HS-27A (cell line): ENCODE measurements around the gene NCLN.
"Not testable (repeated sequence)": the region's sequence is repeated elsewhere in the genome, so short reads cannot be mapped to it uniquely, and the experiment has no call there.

ENCODE experiments used
- DNase-seq: peaks from one replicate; pipeline ENCODE4 v3.0.0-alpha.2; 2012; ENCODE audit warnings: low read depth, missing footprints

Gene NCLN

DNA sequence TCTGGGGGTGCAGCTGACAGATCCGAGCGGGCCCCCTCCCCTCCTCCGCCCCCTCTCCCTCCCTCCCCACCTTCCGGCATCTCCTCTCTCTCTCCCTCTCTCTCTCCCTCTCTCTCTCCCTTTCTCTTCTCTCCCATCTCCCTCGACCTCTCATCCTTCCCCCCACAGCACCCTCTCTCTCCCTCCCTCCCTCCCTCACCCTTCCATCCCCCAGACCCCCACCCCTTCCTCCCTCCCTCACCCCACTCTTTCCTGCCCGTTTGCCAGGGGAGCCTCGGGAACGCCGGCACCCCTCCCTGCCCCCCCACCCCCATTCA, 39.4 kb downstream of the NCLN start:
- DNase-seq, result no peak

DNA sequence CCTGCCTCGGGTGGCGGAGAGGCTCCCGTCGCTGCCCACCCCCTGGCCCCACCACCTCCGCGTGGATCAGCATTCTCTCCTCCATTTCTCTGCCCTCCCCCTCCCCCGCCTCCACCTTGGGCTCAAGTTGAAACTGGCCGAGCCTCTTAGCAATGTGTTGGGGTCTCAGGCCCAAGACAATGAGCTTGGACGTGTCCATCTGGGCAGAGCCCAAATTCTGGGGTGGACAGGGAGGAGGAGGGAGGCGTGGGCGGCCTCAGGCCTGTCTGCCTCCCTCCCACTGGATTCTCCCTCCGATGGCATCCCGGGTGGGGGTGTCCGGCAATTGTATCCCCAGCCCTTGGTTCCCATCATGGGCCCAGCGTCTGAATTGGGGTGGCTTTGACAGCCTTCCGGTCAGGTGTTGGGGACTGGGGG, 40.0 kb downstream of the NCLN start:
- DNase-seq, result no peak

DNA sequence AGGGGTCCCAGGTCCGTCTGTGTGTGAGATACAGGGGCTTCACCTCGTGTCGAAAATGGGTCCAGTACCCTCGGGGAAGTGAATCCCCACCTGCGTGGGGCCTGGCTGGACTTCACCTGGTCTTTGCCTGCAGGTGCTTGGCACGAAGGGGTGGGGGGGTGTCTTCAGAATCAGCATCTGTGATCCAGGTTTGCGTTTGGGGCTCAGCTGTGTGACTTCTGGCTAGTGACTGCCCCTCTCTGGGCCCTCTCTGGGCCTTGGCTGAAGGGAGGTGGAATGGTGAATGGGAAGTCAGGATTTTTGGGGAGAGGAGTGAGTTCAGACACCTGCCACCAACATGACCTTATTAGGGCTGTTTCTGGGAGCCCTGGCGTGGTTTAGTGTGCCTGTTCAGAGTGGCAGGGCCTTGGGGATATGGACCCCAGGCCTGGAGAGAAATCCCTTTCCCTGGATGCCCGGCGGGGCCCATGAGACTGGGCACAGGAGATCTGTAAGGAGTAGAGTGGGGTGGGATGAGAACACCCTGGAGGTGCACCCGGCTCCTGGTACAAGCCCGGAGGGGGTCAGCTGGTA, 41.4 kb downstream of the NCLN start:
- no peak for DNase-seq

DNA sequence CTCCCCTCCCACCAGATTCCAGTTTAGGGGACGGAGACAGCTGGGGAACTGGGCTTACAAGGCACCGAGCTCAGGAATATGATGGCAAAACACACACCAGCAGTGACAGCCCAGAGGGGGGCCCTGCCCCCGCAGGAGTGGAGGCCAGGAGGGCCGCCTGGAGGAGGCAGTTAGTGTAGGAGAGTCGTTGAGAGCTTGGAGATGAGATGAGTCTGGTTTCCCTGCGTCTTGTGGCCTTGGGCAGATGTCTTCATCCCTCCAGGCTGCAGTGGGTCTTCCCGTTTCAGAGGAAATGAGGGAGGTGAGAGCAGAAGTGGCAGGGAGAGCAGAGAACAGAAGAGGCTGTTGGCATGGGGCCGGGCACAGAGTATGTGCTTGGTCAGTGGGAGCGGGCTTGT, 43.6 kb downstream of the NCLN start:
- DNase-seq, result no peak

DNA sequence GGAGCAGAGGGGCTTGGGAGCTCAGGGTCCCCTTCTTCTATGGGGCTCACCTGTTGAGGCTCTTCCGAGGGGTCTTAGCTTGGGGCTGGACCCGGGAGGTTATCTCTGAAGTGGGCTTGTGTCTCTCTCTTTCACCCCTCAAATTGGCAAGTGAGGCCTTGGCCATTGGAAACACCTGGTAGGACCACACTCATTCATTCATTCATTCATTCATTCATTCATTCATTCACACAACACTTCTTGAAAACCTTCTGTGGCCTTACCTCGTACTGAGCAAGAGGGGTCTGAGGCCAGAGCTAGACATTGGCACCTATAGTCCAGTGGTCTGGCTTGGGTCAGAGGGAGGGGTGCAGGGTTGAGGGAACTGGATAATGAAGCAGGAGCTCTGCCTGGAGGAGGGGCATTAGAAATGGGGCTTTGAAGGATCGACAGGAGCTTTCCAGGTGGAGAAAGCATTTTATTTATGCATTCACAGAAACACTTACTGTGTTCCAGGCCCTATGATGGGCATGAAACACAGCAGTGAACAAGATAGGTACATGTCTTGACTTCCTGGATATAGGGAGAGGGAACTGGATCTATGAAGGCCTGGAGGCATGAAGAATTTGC, 44.3 kb downstream of the NCLN start:
- no peak for DNase-seq

DNA sequence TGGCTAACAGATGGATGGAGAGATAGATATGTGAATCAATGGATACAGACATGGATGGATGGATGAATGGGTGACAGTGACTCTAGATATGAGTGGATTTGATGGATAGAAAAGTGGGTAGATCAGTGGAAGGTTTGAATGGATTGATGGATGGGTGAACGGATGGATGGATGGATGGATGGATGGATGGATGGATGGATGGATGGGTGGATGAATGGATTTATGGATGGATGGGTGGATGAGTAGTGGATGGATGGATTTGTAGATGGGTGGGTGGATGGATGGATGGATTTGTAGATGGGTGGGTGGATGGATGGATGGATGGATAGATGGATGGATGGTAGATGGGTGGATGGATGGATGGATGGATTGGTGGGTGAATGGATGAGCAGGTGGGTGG, 45.6 kb downstream of the NCLN start:
- no peak for DNase-seq

DNA sequence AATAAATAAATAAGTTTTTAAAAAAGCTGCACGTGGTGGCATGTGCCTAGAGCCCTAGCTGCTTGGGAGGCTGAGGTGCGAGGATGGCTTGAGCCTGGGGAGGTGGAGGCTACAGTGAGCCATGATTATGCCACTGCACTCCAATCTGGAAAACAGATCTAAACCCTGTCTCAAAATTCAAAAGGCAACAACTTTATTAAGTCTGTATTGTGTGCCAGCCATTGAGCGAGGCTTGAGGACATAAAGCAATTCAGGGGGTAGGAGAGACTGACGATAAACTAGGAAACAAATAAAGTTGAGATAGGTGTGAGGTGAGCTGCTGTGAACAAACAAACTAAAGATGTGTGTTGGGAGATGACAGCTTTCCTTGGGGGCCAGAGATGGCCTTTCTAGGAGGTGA, 47.4 kb downstream of the NCLN start:
- no peak for DNase-seq

DNA sequence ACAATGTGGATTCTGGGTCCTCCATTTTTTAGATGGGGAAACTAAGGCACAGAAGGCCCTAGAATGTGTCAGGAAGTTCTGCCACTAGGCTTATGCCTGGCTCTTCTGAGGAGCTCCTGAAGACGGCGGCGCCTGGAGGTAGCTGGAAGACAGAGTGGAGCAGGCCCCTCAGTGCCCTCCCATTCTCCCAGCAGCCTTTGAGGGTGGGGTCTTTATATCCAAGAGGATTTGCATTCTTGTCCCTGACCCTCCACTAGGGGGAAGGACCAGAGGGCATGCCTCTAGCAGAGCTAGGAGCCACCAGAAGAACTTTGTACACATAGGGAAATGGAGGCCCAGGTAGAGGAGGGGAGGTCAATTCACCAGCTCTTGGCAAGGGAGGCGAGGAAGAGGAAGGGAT, 48.1 kb downstream of the NCLN start:
- no peak for DNase-seq

DNA sequence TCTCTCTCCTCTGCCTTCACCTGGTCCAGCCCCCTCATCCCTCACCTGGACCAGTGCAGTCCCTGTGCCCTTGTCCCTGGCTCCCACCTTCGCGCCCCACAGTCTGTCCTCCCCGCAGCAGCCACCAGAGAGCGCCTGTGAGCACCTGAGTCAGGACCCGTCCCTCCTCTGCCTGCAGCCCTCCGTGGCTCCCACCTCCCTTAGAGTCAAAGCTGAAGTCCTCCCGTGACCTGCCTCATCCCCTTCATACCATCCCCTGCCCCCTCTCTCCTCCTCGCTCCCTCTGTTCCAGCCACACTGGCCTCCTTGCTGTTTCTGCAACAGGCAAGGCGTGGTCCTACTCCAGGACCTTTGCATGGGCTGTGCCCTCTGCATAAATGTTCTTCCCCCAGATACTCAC, 49.1 kb downstream of the NCLN start:
- no peak for DNase-seq

DNA sequence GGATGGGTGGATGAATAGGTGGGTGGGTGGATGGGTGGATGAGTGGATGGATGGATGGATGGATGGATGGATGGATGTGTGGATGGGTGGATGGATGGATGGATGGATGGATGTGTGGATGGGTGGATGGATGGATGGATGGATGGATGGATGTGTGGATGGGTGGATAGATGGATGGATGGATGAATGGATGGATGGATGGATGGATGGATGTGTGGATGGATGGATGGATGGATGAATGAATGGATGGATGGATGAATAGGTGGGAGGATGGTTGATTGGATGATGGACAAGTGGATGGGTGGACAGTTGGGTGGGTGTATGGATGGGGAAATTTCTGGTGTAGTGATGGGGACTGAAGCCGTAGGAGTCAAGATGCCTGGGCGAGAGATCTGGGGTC, 49.9 kb downstream of the NCLN start:
- DNase-seq, result not testable (repeated sequence)

DNA sequence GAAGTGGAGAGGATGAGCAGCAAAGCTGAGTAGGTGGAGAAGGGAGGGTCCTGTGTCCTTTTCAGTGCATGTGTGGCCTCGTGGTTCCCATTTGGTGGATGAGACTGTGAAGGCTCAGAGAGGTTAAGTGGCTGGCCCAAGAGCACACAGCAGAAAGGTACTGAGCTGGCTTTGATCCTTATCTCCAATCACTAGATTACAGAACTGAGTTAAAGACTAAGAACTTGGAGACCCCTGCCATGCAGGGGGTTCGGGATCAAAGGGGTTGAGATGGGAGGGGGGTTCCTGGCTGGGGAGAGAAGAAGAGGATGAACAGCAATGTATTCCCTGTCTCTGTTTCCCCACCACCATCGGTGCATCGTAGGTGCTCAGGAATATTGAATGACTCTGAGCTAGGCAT, 50.5 kb downstream of the NCLN start:
- DNase-seq, result no peak

DNA sequence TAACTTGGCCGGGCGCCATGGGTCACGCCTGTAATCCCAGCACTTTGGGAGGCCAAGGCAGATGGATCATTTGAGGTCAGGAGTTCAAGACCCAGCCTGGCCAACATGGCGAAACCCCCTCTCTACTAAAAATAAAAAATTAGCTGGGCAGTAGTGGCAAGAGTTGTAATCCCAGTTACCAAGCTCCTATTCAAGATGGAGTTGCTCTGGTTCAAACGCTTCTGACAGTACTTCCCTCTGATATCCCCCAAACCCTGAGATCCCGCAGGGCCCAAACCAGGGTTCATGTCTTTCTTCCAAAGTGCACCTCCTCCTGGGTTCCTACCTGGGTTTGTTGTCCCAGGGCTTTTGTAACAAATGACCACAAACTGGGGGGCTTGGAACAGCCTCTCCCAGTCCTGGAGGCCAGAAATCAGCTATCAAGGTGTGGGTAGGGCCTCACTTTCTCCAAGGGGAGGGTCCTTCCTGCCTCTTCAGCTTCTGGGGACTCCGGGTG, 52.4 kb downstream of the NCLN start:
- no peak for DNase-seq

DNA sequence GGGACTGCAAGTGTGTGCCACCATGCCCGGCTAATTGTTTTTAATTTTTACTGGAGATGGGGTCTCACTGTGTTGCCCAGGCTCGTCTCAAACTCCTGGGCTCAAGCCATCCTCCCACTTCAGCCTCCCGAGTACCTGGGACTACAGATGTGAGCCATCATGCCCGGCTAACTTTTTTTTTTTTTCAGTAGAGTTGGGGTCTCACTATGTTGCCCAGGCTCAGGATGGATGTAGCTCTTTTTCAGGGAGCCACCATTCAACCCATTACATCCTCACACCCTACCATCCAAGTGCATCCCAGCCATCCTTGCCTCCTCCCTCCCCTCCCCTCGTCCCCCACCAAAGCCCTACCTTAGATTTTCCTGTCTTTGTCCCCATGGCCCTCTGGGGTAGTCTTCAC, 53.6 kb downstream of the NCLN start:
- DNase-seq, result no peak

DNA sequence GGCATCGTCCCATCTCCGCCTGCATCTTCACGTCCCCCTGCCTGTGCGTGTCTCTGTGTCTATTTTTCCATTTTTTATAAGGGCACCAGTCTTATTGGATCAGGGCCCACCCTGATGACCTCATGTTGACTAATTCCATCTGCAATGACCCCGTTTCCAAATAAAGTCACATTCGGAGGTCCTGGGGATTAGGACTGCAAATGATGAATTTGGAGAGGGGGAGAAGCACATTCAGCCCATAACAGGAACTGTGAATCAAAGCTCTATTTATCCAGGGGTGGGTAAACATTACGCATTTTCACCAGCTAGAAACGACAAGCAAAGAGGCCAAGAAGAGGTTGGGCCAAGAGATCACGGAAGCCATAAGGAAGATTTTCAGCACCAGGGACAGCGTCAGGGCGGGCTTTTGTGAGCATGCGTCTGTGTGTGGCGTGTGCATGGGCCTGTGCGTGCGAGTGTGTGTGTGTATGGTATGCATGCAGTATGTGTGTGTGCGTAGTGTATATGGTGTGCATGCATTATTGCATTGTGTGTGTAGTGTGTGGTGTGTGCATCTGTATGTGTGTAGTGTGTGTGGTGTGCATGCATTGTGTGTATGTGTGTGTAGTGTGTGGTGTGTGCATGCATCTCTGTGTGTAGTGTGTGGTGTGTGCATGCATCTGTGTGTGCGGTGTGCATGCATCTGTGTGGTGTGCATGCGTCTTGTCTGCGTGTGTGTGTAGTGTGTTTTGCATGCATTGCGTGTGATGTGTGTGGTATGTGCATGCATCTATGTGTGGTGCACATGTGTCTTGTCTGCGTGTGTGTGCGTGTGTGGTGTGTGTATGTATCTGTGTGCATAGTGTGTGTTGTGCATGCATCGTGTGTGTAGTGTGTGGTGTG, 58.3 kb downstream of the NCLN start:
- no peak for DNase-seq

DNA sequence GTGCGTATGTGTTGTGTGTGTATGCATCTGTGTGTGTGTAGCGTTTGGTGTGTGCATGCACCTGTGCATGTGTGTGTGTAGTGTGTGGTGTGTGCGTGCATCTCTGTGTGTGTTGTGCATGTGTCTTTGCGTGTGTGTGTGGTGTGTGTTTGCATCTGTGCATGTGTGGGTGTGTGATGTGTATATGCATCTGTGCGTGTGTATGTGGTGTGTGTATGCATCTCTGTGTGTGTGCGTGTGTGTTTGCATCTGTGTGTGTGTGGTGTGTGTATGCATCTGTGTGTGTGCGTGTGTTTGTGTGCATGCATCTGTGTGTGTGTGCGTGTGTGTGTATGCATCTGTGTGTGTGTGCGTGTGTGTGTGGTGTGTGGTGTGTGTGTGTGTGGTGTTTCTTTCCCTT, 59.3 kb downstream of the NCLN start:
- DNase-seq, result no peak

DNA sequence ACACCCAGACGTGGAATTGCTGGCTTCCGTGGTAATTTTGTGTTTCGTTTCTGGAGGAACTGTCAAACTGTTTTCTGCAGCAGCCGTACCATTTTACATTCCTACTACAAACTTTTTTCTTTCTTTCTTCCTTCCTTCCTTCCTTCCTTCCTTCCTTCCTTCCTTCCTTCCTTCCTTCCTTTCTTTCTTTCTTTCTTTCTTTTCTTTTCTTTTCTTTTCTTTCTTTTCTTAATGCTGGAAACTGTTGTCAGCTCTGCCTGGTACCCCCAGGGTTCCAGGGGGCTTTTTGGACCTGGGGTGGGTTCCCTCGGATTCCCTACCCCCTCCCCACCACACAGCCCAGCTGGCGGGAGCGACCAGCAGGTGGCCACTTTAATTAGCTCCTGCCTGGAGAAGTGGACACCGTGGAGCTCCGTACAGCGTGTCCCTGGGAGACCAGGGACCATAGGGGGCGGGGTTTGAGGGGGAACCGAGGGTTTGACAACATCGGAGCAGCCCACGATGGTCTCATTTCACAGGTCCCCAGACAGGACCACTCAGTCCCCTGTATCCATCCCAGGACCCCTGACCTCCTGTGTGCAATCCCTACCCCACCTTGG, 63.1 kb downstream of the NCLN start:
- no peak for DNase-seq

DNA sequence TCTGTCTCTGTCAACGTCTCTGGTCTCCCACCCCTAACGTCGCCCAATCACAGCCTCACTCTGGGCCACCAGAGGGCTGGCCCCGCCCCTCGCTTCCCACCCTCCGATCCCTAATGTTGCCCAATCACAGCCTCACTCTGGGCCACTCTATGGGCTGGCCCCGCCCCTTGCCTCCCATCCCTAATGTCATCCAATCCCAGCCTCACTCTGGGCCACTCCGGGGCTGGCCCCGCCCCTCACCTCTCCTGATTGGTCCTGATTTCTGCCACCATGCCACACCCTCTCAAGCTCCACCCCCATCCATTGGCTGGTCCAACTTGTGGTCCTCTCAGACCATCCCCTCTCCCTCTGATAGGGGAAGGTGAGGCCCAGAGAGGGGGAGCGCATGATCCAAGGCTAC, 63.7 kb downstream of the NCLN start:
- DNase-seq, result no peak

DNA sequence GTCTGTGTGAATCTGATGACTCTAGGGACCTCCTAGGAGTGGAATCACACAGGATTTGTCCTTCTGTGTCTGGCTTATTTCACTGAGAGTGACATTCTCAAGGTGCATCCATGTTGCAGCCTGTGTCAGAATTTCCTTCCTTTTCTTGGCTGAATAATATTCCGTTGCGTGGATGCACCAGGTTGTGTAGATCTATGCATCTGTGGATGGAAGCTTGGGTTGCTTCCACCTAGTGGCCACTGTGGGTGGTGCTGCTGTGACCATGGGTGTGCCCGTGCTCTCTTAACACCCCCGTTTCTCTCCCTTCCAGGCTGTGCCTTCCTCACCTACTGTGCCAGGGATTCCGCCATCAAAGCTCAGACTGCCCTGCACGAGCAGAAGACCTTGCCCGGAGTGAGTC, 64.9 kb downstream of the NCLN start:
- no peak for DNase-seq

DNA sequence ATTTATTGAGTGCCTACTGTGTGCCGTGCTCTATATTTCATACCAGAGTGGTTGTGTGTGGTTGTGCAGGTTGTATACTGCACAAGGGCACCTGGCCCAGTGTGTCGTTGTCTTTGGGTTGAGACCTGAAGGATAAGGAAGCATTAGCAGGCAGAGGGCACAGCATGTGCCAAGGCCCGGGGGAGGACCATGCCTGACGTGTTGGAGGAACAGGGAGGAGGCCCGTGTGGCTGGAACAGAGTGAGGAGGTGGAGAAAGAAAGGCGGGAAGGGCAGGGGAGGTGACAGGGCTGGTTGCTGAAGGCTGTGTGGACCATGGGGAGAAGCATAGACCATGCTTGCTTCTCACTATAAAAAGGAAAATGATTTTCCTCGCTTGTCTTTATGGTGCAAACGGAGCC, 65.5 kb downstream of the NCLN start:
- no peak for DNase-seq

DNA sequence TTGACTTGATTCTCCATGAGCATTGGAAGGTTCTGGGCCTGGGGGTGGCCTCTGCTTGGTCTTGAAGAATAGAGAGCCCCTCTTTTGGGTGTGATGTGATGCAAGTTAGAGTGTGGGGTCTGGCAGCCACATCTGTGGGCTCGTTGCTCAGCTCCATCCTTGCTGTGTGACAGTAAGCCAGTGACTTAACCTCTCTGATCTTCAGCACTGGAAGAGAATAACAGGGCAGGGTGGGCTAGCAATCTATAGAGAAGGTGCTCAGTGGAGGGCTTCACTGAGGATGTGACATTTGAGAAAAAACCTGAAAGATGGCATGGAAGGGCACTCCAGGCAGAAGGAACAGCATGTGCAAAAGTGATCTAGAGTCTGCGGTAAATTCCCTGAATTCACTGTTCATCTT, 66.9 kb downstream of the NCLN start:
- no peak for DNase-seq

DNA sequence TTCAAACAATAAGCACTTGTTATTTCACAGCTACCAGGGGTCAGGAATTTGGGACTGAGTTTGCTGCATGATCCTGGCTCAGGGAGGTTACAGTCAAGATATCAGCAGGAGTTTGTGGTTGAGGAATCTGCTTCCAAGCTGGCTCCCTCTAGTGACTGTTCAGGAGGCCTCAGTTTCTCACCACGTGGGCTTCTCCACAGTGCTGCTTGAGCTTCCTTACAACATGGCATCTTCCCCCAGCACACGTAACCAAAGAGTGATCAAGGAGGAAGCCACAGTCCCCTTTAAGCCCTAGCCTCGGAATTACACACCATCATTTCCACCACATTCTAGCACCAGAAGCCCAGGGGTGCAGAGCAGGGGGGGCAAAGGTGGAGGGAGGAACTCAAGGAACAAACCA, 67.5 kb downstream of the NCLN start:
- DNase-seq, result no peak

DNA sequence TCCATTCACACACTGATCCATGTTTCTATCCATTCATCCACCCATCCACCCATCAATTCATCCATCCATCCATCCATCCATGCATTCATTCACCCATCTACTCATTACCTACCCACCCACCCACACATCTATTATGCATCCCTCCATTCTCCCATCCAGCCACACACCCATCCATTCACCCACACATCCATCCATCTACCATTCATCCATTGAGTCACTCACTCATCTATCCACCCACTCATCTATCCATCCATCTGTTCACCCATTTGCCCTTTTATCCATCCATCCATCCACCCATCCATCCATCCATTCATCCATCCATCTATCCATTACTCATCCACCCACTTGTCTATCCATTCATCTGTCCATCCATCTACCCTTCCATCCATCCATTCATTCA, 68.8 kb downstream of the NCLN start:
- DNase-seq, result no peak

DNA sequence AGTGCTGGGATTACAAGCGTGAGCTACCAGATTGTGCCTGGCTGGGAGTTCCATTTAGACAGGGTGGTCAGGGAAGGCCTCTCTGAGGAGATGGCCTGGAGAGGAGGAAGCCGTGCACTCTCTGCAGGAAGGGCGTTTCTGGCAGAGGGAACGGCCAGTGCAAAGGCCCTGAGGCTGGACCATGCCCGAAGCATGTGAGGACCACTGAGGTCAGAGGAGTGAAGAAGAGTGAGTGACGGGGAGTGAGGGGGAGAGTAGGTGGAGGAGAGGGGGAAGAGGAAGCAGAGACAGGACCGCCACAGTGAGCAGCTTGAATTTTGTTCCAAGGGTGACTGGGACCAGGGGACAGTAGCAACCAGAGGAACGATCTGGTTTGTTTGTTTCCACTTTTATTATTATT, 71.3 kb downstream of the NCLN start:
- no peak for DNase-seq
